Esophagus muscularis mucosa (tissue), 4 donors: ENCODE measurements around the gene TRAPPC2L.

Experiments
- CTCF ChIP-seq, 3 experiments: fragments of 200-600 bp in 2 of 3; fragments of 450-650 bp in 1 of 3; sonication (generic) in 2 of 3; IDR thresholded peaks; one replicate each; pipeline ENCODE4 v1.5.1; 2017 to 2019; ENCODE audit warnings: antibody characterized with exemption in 3 of 3, mild to moderate bottlenecking in 2 of 3, moderate library complexity in 1 of 3
- EP300 ChIP-seq: sonication (generic); formaldehyde crosslinking; IDR thresholded peaks from one replicate; pipeline ENCODE4 v1.6.1; 2017; ENCODE audit warnings: antibody characterized with exemption
- POLR2A ChIP-seq: fragments of 450-650 bp; IDR thresholded peaks from one replicate; pipeline ENCODE4 v1.6.1; 2017; ENCODE audit warnings: antibody characterized with exemption, moderate library complexity, mild to moderate bottlenecking, low read depth
- POLR2AphosphoS5 ChIP-seq, 2 donors: sonication (generic); formaldehyde crosslinking; IDR thresholded peaks; one replicate each; pipeline ENCODE4 v1.6.1; 2017; ENCODE audit warnings: antibody characterized with exemption in 2 of 2

- TF ChIP-seq EP300 (no peak), CTCF (IDR thresholded peaks at IDR 0.05) (no peak), POLR2AphosphoS5 (IDR thresholded peaks at IDR 0.05) (no peak), POLR2A (no peak)
Observed at GRCh38 chr16:88880226-88881006, 23.5 kb downstream of the TRAPPC2L start.
